Right lobe of liver (tissue), 6 donors: ENCODE measurements around the gene HPCAL4. TPM values are rescaled to one million over a fixed set of nuclear protein-coding genes. Genes with fewer than 3 reads are reported as not detected.

Experiments used
- ATAC-seq, 4 donors: fragments of 200-7000 bp; cut with Tn5 transposase; one replicate each; pipeline ENCODE4 v1.9.1; 2020; ENCODE audit warnings: mild to moderate bottlenecking in 4 of 4, moderate library complexity in 4 of 4
- DNase-seq, 3 donors: peaks; one replicate each; pipeline ENCODE4 v3.0.0-alpha.2; 2020
- H3K27ac ChIP-seq, 3 donors: fragments of 200-600 bp; one replicate each; pipeline ENCODE4 v1.8.0; 2022
- H3K27me3 ChIP-seq, 2 donors: fragments of 200-600 bp; one replicate each; pipeline ENCODE4 v1.8.0; 2022
- H3K36me3 ChIP-seq, 4 donors: fragments of 200-600 bp; sonication (generic) in 1 of 4; one replicate each; pipeline versions ENCODE4 v1.5.1 to v1.8.0; 2017 to 2022; ENCODE audit warnings: control low read depth in 1 of 4
- H3K4me1 ChIP-seq, 4 donors: fragments of 200-600 bp; sonication (generic) in 1 of 4; one replicate each; pipeline versions ENCODE4 v1.5.1 to v1.8.0; 2017 to 2022; ENCODE audit warnings: control low read depth in 1 of 4
- H3K4me3 ChIP-seq, 3 donors: fragments of 200-600 bp; one replicate each; pipeline ENCODE4 v1.8.0; 2022
- H3K9me3 ChIP-seq, 4 donors: fragments of 200-600 bp; sonication (generic) in 1 of 4; one replicate each; pipeline versions ENCODE4 v1.5.1 to v1.8.0; 2017 to 2022; ENCODE audit warnings: control low read depth in 1 of 4
- POLR2A ChIP-seq: fragments of 450-650 bp; IDR thresholded peaks from one replicate; pipeline ENCODE4 v1.6.1; 2017; ENCODE audit warnings: antibody characterized with exemption, mild to moderate bottlenecking
- WGBS: methylation state at CpG from one replicate; pipeline ENCODE4 v1.1.6; 2018; ENCODE audit warnings: low coverage, low lambda C conversion rate; ENCODE audit not compliant: insufficient coverage; ENCODE audit errors: missing lambda C conversion rate; 5-methylcytosine and 5-hydroxymethylcytosine counted together
- intact Hi-C, 2 donors: fragments of 100-400 bp; cut with DNase I; formaldehyde crosslinking; loops; one replicate each; pipeline versions ENCODE4 v1.11.2 to v1.14.1; 2022
- total RNA-seq, 6 experiments: library from RNA; depleted of rRNA in 2 of 6; stranded (reverse); fragments of >200 nt in 2 of 6; fragmentation: NEBNext Ultra II Directional in 3 of 6; extraction: Animal tissue kit (Norgen Biotek cat#: 25700) in 3 of 6; gene quantifications; one replicate each; pipeline versions ENCODE4 v1.1.0 to v1.2.4, GENCODE V29; 2016 to 2023
- TF ChIP-seq, protein P1 (sequence below), 4 donors: fragments of 200-600 bp in 3 of 4; fragments of 450-650 bp in 1 of 4; IDR thresholded peaks; one replicate each; pipeline versions ENCODE4 v1.5.1 to v1.8.0; 2016 to 2022; ENCODE audit warnings: antibody characterized with exemption in 4 of 4, mild to moderate bottlenecking in 2 of 4
- donor health status: DM: no; HTN: yes; CAD: no.
- donor health status: DM: no; HTN: no; CAD: no.
- donor health status: DM: no; HTN: no; CAD: no.
- donor health status: DM: no; HTN: yes; CAD: no.
- donor health status: DM: no; HTN: yes; CAD: no.

Gene HPCAL4
- total RNA-seq, 6 experiments from 2014 or later, result not detected

DNA sequence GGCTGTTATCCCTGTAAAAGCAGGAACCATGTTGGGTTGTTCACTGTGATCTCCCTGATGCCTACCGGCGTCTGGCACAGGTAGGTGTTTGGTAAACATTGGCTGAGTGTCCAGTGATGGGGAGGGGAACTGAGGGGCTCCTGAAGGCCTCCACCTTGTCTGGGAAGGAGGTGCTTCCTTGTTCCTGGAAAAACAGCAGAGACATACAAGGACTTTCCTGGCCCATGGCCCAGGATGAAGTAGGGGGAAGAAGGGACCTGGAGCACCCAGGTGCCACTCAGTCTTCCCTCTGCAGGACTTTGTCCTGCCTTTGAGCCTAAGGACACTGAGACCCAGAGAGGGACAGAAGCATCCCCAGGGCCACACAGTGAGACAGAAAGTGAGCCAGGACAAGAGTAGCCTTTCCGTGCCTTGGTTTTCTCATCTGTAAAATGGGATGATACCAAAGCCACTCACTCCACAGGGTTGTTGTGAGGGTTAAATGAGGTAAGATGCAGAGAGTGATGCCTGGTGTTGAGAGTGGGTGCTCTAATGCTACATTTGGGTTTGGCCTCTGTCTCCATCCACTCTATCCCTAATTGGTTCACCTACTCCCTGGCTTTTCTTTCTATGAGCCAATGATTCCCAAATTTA is 45.7 kb downstream of the HPCAL4 start:
- no peak for TF ChIP-seq POLR2A
- TF ChIP-seq, protein P1, sequence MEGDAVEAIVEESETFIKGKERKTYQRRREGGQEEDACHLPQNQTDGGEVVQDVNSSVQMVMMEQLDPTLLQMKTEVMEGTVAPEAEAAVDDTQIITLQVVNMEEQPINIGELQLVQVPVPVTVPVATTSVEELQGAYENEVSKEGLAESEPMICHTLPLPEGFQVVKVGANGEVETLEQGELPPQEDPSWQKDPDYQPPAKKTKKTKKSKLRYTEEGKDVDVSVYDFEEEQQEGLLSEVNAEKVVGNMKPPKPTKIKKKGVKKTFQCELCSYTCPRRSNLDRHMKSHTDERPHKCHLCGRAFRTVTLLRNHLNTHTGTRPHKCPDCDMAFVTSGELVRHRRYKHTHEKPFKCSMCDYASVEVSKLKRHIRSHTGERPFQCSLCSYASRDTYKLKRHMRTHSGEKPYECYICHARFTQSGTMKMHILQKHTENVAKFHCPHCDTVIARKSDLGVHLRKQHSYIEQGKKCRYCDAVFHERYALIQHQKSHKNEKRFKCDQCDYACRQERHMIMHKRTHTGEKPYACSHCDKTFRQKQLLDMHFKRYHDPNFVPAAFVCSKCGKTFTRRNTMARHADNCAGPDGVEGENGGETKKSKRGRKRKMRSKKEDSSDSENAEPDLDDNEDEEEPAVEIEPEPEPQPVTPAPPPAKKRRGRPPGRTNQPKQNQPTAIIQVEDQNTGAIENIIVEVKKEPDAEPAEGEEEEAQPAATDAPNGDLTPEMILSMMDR (IDR thresholded peaks at IDR 0.05), result no peak
- intact Hi-C loops, result no loop called here
- no peaks in the 10 kb centered on the region for H3K4me1 ChIP-seq
- no peak overlapping the region for H3K27ac ChIP-seq
- DNase-seq (no peak), ATAC-seq (no peak)
- WGBS, result 70% methylated on average over 3 of the region's 3 CpGs
- no peaks in the 10 kb centered on the region for H3K36me3 ChIP-seq
- no peaks in the 10 kb centered on the region for H3K27me3 ChIP-seq
- H3K9me3 ChIP-seq, result no peaks in the 10 kb centered on the region
- H3K4me3 ChIP-seq, result no peak overlapping the region

GRCh38 chr1:39643705-39644104 is 47.5 kb downstream of the HPCAL4 start:
- ATAC-seq, result no peak
- 52% methylated on average over 3 of the region's 3 CpGs for WGBS
- no peak overlapping the region for H3K4me3 ChIP-seq
- no peaks in the 10 kb centered on the region for H3K27me3 ChIP-seq
- no peaks in the 10 kb centered on the region for H3K4me1 ChIP-seq
- no peaks in the 10 kb centered on the region for H3K9me3 ChIP-seq
- intact Hi-C loops, result no loop called here
- DNase-seq, result no peak
- H3K27ac ChIP-seq, result no peak overlapping the region
- TF ChIP-seq, protein P1 (IDR thresholded peaks at IDR 0.05), result no peak
- TF ChIP-seq POLR2A, result no peak
- no peaks in the 10 kb centered on the region for H3K36me3 ChIP-seq

GRCh38 chr1:39642796-39643195 is 48.4 kb downstream of the HPCAL4 start:
- WGBS, result 64% methylated on average over 4 of the region's 4 CpGs
- Histone ChIP-seq H3K27me3 (no peaks in the 10 kb centered on the region), H3K4me3 (no peak overlapping the region)

DNA sequence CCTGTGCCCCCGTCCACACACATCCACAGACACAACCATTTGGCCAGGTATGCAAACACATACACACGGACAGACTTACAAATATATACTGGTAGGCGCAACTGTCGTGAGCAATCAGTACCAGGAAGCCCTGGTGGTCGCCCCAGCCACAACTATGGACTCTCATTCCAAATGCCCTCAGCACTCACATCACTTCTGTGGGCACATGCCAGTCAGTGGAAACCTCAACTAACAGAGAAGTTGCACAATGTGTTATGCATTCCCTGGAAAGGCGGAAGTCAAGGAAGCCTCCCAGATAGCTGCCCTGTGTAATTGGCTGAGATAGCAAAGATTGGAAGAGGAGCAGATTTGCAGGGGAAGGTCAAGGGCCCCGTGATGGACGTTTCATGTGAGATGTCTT is 50.4 kb downstream of the HPCAL4 start:
- Histone ChIP-seq H3K4me3 (no peak overlapping the region), H3K36me3 (no peaks in the 10 kb centered on the region), H3K4me1 (no peaks in the 10 kb centered on the region), H3K27ac (no peak overlapping the region), H3K9me3 (no peaks in the 10 kb centered on the region), H3K27me3 (no peaks in the 10 kb centered on the region)
- DNase-seq, result no peak
- WGBS, result 87% methylated on average over 7 of the region's 8 CpGs
- intact Hi-C loops, result no loop called here
- TF ChIP-seq POLR2A, result no peak
- TF ChIP-seq, protein P1 (IDR thresholded peaks at IDR 0.05), result no peak
- no peak for ATAC-seq

More at GRCh38 chr1:39642796-39643195, 48.4 kb downstream of the HPCAL4 start:
- TF ChIP-seq, protein P1 (IDR thresholded peaks at IDR 0.05), result no peak
- no peak for TF ChIP-seq POLR2A
- ATAC-seq (no peak), DNase-seq (no peak)
- no peak overlapping the region for H3K27ac ChIP-seq
- intact Hi-C loops, result no loop called here
- no peaks in the 10 kb centered on the region for H3K9me3 ChIP-seq
- H3K4me1 ChIP-seq, result no peaks in the 10 kb centered on the region
- no peaks in the 10 kb centered on the region for H3K36me3 ChIP-seq
